Psoas muscle (tissue), 8 donors: Measurements from ENCODE around the gene GAREM2. TPM values are rescaled to one million over a fixed set of nuclear protein-coding genes. Genes with fewer than 3 reads are reported as not detected.
A peak's percentile ranks its signal among the peaks of the same experiment; 100 is the strongest.

ENCODE experiments used
- ATAC-seq, 4 donors: fragments of 200-7000 bp; cut with Tn5 transposase; one replicate each; pipeline ENCODE4 v1.9.1; 2020; ENCODE audit warnings: moderate library complexity in 3 of 4, mild to moderate bottlenecking in 2 of 4
- DNase-seq, 2 donors: peaks; one replicate each; pipeline ENCODE4 v3.0.0-alpha.2; 2020
- H3K27ac ChIP-seq: fragments of 200-600 bp; one replicate; pipeline ENCODE4 v1.8.0; 2022
- H3K27me3 ChIP-seq, 3 donors: fragments of 200-600 bp in 1 of 3; one replicate each; pipeline versions ENCODE4 v1.6.1 to v1.8.0; 2013 to 2022; ENCODE audit warnings: low read length in 2 of 3, mild to moderate bottlenecking in 2 of 3, moderate library complexity in 1 of 3; ENCODE audit not compliant: insufficient read depth in 3 of 3
- H3K36me3 ChIP-seq, 2 donors: fragments of 200-600 bp in 1 of 2; one replicate each; pipeline versions ENCODE4 v1.6.1 to v1.8.0; 2013 to 2022; ENCODE audit warnings: low read depth in 1 of 2, mild to moderate bottlenecking in 1 of 2, moderate library complexity in 1 of 2; ENCODE audit not compliant: insufficient read depth in 1 of 2
- H3K4me1 ChIP-seq: fragments of 200-600 bp; one replicate; pipeline ENCODE4 v1.8.0; 2022
- H3K4me3 ChIP-seq: fragments of 200-600 bp; one replicate; pipeline ENCODE4 v1.8.0; 2022; ENCODE audit warnings: mild to moderate bottlenecking
- H3K9me3 ChIP-seq: fragments of 200-600 bp; one replicate; pipeline ENCODE4 v1.8.0; 2022
- CTCF ChIP-seq: fragments of 200-600 bp; IDR thresholded peaks from one replicate; pipeline ENCODE4 v1.8.0; 2022; ENCODE audit warnings: antibody characterized with exemption
- WGBS, 3 donors: extraction: QIAGEN DNeasy Blood & Tissue Kit; methylation state at CpG; one replicate each; pipeline versions ENCODE4 v1.1.6 to v1.1.7; 2013; 5-methylcytosine and 5-hydroxymethylcytosine counted together
- intact Hi-C, 2 donors: fragments of 100-400 bp; cut with DNase I; formaldehyde crosslinking; loops; one replicate each; pipeline versions ENCODE4 v1.11.0 to v1.14.2; 2022
- polyA plus RNA-seq, 3 donors: library from polyadenylated mRNA; stranded (reverse); fragments of 200-250 nt; gene quantifications; one replicate each; pipeline ENCODE4 v1.2.3, GENCODE V29; 2013
- total RNA-seq, 4 donors: library from RNA; stranded (reverse); fragmentation: NEBNext Ultra II Directional in 2 of 4; extraction: Animal tissue kit (Norgen Biotek cat#: 25700) in 2 of 4; gene quantifications; one replicate each; pipeline versions ENCODE4 v1.2.1 to v1.2.4, GENCODE V29; 2021 to 2023
- donor health status: healthy with polysubstance abuse.
- donor health status: DM: no; HTN: no; CAD: no; lungs with moderate emphysema.
- donor health status: Bipolar disorder and iron deficiency.
- donor health status: healthy.
- donor health status: DM: yes; HTN: yes; CAD: no.
- donor health status: DM: no; HTN: no; CAD: no.
- donor health status: DM: no; HTN: no; CAD: no.
- donor health status: DM: yes; HTN: yes; CAD: no.

GAREM2 gene
- total and polyA plus RNA-seq, 7 donors, result 0.39 to 5.5 (median 1.4) TPM

GRCh38 chr2:26130763-26131162 lies 42.1 kb upstream of the GAREM2 start:
- WGBS, 3 donors, result 42 to 67% (median 51%) methylated on average over 3 of the region's 3 CpGs
- intact Hi-C loops, result loop anchor here in 1 of 2 donors (5.0 kb wide), 1 partner anchor 33 kb away; no protein-coding TSS in a partner anchor

GRCh38 chr2:26136451-26136850 lies 36.4 kb upstream of the GAREM2 start:
- intact Hi-C loops, result no loop called here
- DNase-seq (no peak), ATAC-seq (no peak)
- no peaks in the 10 kb centered on the region for H3K9me3 ChIP-seq
- 49 to 58% (median 50%) methylated on average over 3 of the region's 3 CpGs for WGBS, 3 donors
- no peak for TF ChIP-seq CTCF
- H3K27ac ChIP-seq, result no peak overlapping the region
- peaks cover 2 to 24% of the 10 kb centered on the region in 2 donors for H3K36me3 ChIP-seq
- no peak overlapping the region for H3K4me3 ChIP-seq
- H3K27me3 ChIP-seq, result no peaks in the 10 kb centered on the region
- H3K4me1 ChIP-seq, result peaks cover 21% of the 10 kb centered on the region

More at GRCh38 chr2:26130763-26131162, 42.1 kb upstream of the GAREM2 start:
- H3K27ac ChIP-seq, result no peak overlapping the region
- H3K9me3 ChIP-seq, result no peaks in the 10 kb centered on the region
- peaks cover 7 to 34% of the 10 kb centered on the region in 2 donors for H3K36me3 ChIP-seq
- TF ChIP-seq CTCF, result no peak
- no peak for DNase-seq
- peaks cover 61% of the 10 kb centered on the region for H3K4me1 ChIP-seq
- H3K4me3 ChIP-seq, result no peak overlapping the region
- H3K27me3 ChIP-seq, result no peaks in the 10 kb centered on the region
- no peak for ATAC-seq

- H3K4me3 ChIP-seq, result no peak overlapping the region
- peaks cover 2 to 8% of the 10 kb centered on the region in 2 donors for H3K36me3 ChIP-seq
- no peaks in the 10 kb centered on the region for H3K27me3 ChIP-seq
- intact Hi-C loops, result no loop called here
- no peak for TF ChIP-seq CTCF
- 54 to 63% (median 59%) methylated on average over 12 of the region's 12 CpGs for WGBS, 3 donors
- no peak overlapping the region for H3K27ac ChIP-seq
- H3K4me1 ChIP-seq, result peaks cover 16% of the 10 kb centered on the region
- ATAC-seq (peak; percentile 24 to 34 (median 28)), DNase-seq (no peak)
- no peaks in the 10 kb centered on the region for H3K9me3 ChIP-seq
Measured at GRCh38 chr2:26139269-26140183, 33.4 kb upstream of the GAREM2 start.

GRCh38 chr2:26141145-26141769 lies 31.6 kb upstream of the GAREM2 start:
- no peak overlapping the region for H3K27ac ChIP-seq
- no peaks in the 10 kb centered on the region for H3K9me3 ChIP-seq
- H3K4me3 ChIP-seq, result no peak overlapping the region
- intact Hi-C loops, result no loop called here
- H3K36me3 ChIP-seq, result peaks cover 0 to 3% of the 10 kb centered on the region in 2 donors
- no peaks in the 10 kb centered on the region for H3K27me3 ChIP-seq
- peaks cover 2% of the 10 kb centered on the region for H3K4me1 ChIP-seq
- ATAC-seq (no peak), DNase-seq (no peak)
- 90 to 92% (median 92%) methylated on average over 18 of the region's 18 CpGs for WGBS, 3 donors
- no peak for TF ChIP-seq CTCF
